PFSK-1 (cell line): ENCODE measurements around the gene PARD3B.

Experiments
- FOXP2 ChIP-seq: optimal IDR thresholded peaks from 2 replicates; pipeline ENCODE3; 2011; ENCODE audit warnings: borderline replicate concordance, control low read depth, inconsistent platforms; ENCODE audit not compliant: insufficient read depth; ENCODE audit errors: extremely low read length, extremely low read depth
- POLR2AphosphoS5 ChIP-seq: IDR thresholded peaks from 2 replicates; pipeline ENCODE4 v1.6.1; 2012; ENCODE audit warnings: low read depth, mild to moderate bottlenecking, control low read depth, low read length, moderate library complexity
- SIN3A ChIP-seq: IDR thresholded peaks from 2 replicates; pipeline ENCODE4 v1.6.1; 2012; ENCODE audit warnings: mild to moderate bottlenecking, low read length, moderate library complexity, borderline replicate concordance; ENCODE audit not compliant: insufficient read depth
- TAF1 ChIP-seq: IDR thresholded peaks from 2 replicates; pipeline ENCODE4 v1.6.1; 2012; ENCODE audit warnings: low read length, control low read depth, borderline replicate concordance; ENCODE audit not compliant: insufficient read depth
- TF ChIP-seq, protein P1 (sequence below), 2 experiments: IDR thresholded peaks; 2 replicates each; pipeline versions ENCODE4 v1.6.1 to v1.8.0; 2011 to 2012; ENCODE audit warnings: low read depth in 2 of 2, low read length in 2 of 2, control low read depth in 1 of 2, inconsistent platforms in 1 of 2, mild to moderate bottlenecking in 1 of 2, moderate library complexity in 1 of 2; ENCODE audit not compliant: insufficient read depth in 1 of 2

PARD3B gene

GRCh38 chr2:205190528-205190927 lies 645.3 kb downstream of the PARD3B start:
- TF ChIP-seq POLR2AphosphoS5, result no peak
- no peak for TF ChIP-seq FOXP2
- no peak for TF ChIP-seq TAF1
- TF ChIP-seq SIN3A, result no peak
- TF ChIP-seq, protein P1, sequence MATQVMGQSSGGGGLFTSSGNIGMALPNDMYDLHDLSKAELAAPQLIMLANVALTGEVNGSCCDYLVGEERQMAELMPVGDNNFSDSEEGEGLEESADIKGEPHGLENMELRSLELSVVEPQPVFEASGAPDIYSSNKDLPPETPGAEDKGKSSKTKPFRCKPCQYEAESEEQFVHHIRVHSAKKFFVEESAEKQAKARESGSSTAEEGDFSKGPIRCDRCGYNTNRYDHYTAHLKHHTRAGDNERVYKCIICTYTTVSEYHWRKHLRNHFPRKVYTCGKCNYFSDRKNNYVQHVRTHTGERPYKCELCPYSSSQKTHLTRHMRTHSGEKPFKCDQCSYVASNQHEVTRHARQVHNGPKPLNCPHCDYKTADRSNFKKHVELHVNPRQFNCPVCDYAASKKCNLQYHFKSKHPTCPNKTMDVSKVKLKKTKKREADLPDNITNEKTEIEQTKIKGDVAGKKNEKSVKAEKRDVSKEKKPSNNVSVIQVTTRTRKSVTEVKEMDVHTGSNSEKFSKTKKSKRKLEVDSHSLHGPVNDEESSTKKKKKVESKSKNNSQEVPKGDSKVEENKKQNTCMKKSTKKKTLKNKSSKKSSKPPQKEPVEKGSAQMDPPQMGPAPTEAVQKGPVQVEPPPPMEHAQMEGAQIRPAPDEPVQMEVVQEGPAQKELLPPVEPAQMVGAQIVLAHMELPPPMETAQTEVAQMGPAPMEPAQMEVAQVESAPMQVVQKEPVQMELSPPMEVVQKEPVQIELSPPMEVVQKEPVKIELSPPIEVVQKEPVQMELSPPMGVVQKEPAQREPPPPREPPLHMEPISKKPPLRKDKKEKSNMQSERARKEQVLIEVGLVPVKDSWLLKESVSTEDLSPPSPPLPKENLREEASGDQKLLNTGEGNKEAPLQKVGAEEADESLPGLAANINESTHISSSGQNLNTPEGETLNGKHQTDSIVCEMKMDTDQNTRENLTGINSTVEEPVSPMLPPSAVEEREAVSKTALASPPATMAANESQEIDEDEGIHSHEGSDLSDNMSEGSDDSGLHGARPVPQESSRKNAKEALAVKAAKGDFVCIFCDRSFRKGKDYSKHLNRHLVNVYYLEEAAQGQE (IDR thresholded peaks at IDR 0.05; ENCODE audit: insufficient read depth in 1 of 2, low read depth in 2 of 2, low read length in 2 of 2), result no peak

GRCh38 chr2:205193125-205193835 lies 648.0 kb downstream of the PARD3B start:
- TF ChIP-seq TAF1, result no peak
- TF ChIP-seq, protein P1 (IDR thresholded peaks at IDR 0.05; ENCODE audit: insufficient read depth in 1 of 2, low read depth in 2 of 2, low read length in 2 of 2), result no peak
- TF ChIP-seq POLR2AphosphoS5, result no peak
- TF ChIP-seq FOXP2, result no peak
- TF ChIP-seq SIN3A, result no peak

DNA sequence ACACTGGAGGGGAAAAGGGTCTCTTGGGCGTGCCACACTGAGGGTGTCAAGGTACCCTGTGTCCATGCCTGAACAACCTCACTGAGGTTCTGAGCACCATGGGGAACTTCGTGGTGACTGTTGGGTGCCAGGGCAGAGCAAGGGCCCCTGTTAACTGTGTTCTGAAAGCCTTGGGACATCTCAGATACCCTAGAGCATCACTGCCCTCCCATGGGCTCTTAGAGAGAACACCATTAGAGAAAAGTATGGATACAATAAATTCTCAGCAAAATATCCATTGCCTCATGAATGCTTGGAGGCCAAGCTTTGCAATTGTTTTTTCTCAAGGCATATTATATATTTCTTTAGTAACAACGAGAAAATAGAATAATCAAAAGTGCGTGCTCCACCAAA lies 648.6 kb downstream of the PARD3B start:
- TF ChIP-seq, protein P1 (IDR thresholded peaks at IDR 0.05; ENCODE audit: insufficient read depth in 1 of 2, low read depth in 2 of 2, low read length in 2 of 2), result no peak
- no peak for TF ChIP-seq POLR2AphosphoS5
- no peak for TF ChIP-seq TAF1
- no peak for TF ChIP-seq FOXP2
- TF ChIP-seq SIN3A, result no peak

DNA sequence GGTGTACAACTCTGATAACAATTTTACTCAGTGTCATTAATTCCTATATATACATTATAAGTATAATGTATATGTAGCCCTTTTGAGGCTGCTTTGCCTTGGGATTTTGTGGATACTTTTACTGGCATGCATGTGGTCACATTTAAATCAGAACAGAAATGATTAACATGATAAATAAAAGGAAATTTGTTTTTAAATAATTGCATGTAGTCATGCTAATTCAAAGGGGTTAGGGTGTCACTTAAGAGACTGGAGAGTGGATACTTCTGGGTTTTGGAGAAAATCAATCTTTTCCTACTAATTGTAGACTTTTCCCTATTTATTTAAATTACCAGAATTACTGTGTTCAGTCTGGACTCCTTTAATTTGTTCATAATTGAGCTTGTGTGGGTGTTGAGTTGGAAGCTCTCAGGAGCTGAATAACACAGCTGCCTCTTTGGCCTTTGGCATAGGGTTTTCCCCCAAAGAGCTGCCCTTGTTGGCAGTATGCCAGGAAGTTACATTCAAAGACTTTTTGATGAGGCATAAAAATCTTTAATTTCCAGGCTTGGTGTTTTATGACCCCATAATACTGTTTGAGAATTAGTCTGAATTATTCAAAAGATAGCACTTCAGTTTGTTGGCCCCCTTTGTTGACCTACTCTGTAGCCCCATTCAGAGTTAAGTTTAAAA lies 652.3 kb downstream of the PARD3B start:
- TF ChIP-seq SIN3A, result no peak

GRCh38 chr2:205198140-205198525 lies 652.9 kb downstream of the PARD3B start:
- TF ChIP-seq POLR2AphosphoS5 (no peak), SIN3A (no peak), FOXP2 (no peak), TAF1 (no peak)
- TF ChIP-seq, protein P1 (IDR thresholded peaks at IDR 0.05; ENCODE audit: insufficient read depth in 1 of 2, low read depth in 2 of 2, low read length in 2 of 2), result no peak
